Transverse colon (tissue), 4 donors: ENCODE results near the gene FBXO21. TPM values are rescaled to one million over a fixed set of nuclear protein-coding genes. Genes with fewer than 3 reads are reported as not detected.

Source experiments
- DNase-seq: peaks from one replicate; pipeline ENCODE4 v3.0.0-alpha.2; 2019
- H3K27ac ChIP-seq, 4 donors: fragments of 200-600 bp; sonication (generic); 2 replicates each; pipeline ENCODE4 v1.5.1; 2016 to 2018; ENCODE audit warnings: inconsistent platforms in 4 of 4
- H3K27me3 ChIP-seq: fragments of 200-600 bp; sonication (generic); 2 replicates; pipeline ENCODE4 v1.5.1; 2017; ENCODE audit warnings: inconsistent platforms
- H3K36me3 ChIP-seq, 4 donors: fragments of 200-600 bp; sonication (generic); 2 replicates each; pipeline ENCODE4 v1.5.1; 2017 to 2019; ENCODE audit warnings: inconsistent platforms in 4 of 4
- H3K4me1 ChIP-seq, 4 donors: fragments of 200-600 bp; sonication (generic); 2 replicates each; pipeline ENCODE4 v1.5.1; 2017 to 2020; ENCODE audit warnings: inconsistent platforms in 4 of 4
- H3K4me3 ChIP-seq, 4 donors: fragments of 200-600 bp; sonication (generic); 1 replicate in 1 of 4; 2 replicates in 3 of 4; pipeline versions ENCODE4 v1.5.1 to v1.6.1; 2017 to 2019; ENCODE audit warnings: inconsistent platforms in 4 of 4
- H3K9me3 ChIP-seq, 2 donors: fragments of 200-600 bp; sonication (generic); 2 replicates each; pipeline ENCODE4 v1.5.1; 2017 to 2019; ENCODE audit warnings: inconsistent platforms in 2 of 2
- CTCF ChIP-seq, 5 experiments: fragments of 200-600 bp in 3 of 5; fragments of 450-650 bp in 2 of 5; sonication (generic) in 3 of 5; IDR thresholded peaks; 1 replicate in 2 of 5; 2 replicates in 3 of 5; pipeline ENCODE4 v1.5.1; 2016 to 2017; ENCODE audit warnings: antibody characterized with exemption in 5 of 5, inconsistent platforms in 3 of 5, mild to moderate bottlenecking in 2 of 5, moderate library complexity in 1 of 5
- EP300 ChIP-seq: sonication (generic); formaldehyde crosslinking; IDR thresholded peaks from one replicate; pipeline ENCODE4 v1.6.1; 2017; ENCODE audit warnings: antibody characterized with exemption, low read depth
- POLR2A ChIP-seq: fragments of 450-650 bp; IDR thresholded peaks from one replicate; pipeline ENCODE4 v1.6.1; 2016; ENCODE audit warnings: antibody characterized with exemption, mild to moderate bottlenecking, moderate library complexity
- POLR2AphosphoS5 ChIP-seq, 3 donors: sonication (generic); formaldehyde crosslinking; IDR thresholded peaks; one replicate each; pipeline ENCODE4 v1.6.1; 2016; ENCODE audit warnings: antibody characterized with exemption in 3 of 3
- WGBS, 2 donors: methylation state at CpG; one replicate each; pipeline ENCODE4 v1.1.5; 2018; ENCODE audit warnings: low coverage in 1 of 2; 5-methylcytosine and 5-hydroxymethylcytosine counted together
- in situ Hi-C, 4 donors: fragments of 200-750 bp; cut with MboI; loops; one replicate each; pipeline versions ENCODE4 v1.15.0 to v1.15.1; 2017; ENCODE audit warnings: low sequenced_read_pairs in 3 of 4, low pct_ligation_motif_present in 1 of 4, low pct_unique_long_range_greater_than_20kb in 1 of 4
- intact Hi-C: fragments of 100-400 bp; cut with DNase I; formaldehyde crosslinking; loops from one replicate; pipeline ENCODE4 v1.15.1; 2023; ENCODE audit warnings: low total_unique reads
- total RNA-seq, 4 donors: library from RNA; depleted of rRNA; stranded (reverse); fragments of >200 nt; gene quantifications; one replicate each; pipeline ENCODE4 v1.1.0, GENCODE V29; 2016

The FBXO21 gene
- total RNA-seq, 4 donors from 2014 or later = 31.6 to 56.9 (median 36.8) TPM

- no peak for DNase-seq
- peaks cover 4 to 18% (median 15%) of the 10 kb centered on the region in 4 donors for H3K4me1 ChIP-seq
- TF ChIP-seq POLR2A = no peak
- TF ChIP-seq CTCF (IDR thresholded peaks at IDR 0.05) = peak in 1 of 5 experiments; percentile 3
- no peak for TF ChIP-seq POLR2AphosphoS5 (IDR thresholded peaks at IDR 0.05)
- no peak for TF ChIP-seq EP300
- no peaks in the 10 kb centered on the region for H3K9me3 ChIP-seq
- H3K27me3 ChIP-seq = peaks cover 71% of the 10 kb centered on the region
- 33 to 64% methylated on average over 4 to 5 of the region's 5 CpGs for WGBS, 2 donors
- intact Hi-C loops (no loop called here), in situ Hi-C loops (loop anchor here in 2 of 4 donors (25.0 kb wide), 1 partner anchor 388 kb away; no protein-coding TSS in a partner anchor)
- H3K36me3 ChIP-seq = no peaks in the 10 kb centered on the region
- no peak overlapping the region for H3K4me3 ChIP-seq
- H3K27ac ChIP-seq = no peak overlapping the region
Observed at GRCh38 chr12:117100251-117100650, 90.0 kb downstream of the FBXO21 start.

- Histone ChIP-seq H3K9me3 (no peaks in the 10 kb centered on the region), H3K4me1 (peaks cover 4 to 18% (median 15%) of the 10 kb centered on the region in 4 donors), H3K4me3 (peak overlapping the region; percentile 1 to 61 (median 42)), H3K27ac (peak overlapping the region in 2 of 4 donors; percentile 18 to 31), H3K36me3 (no peaks in the 10 kb centered on the region), H3K27me3 (peaks cover 74% of the 10 kb centered on the region)
- TF ChIP-seq CTCF (IDR thresholded peaks at IDR 0.05) (no peak), POLR2A (no peak), POLR2AphosphoS5 (IDR thresholded peaks at IDR 0.05) (no peak), EP300 (no peak)
- in situ Hi-C loops (no loop called here), intact Hi-C loops (no loop called here)
- 6% methylated on average over 19 of the region's 85 CpGs; no CpG with 5 or more reads in 1 of the 2 donors for WGBS, 2 donors
- peak; percentile 16 for DNase-seq
Observed at GRCh38 chr12:117098361-117099217, 91.7 kb downstream of the FBXO21 start.

- in situ Hi-C loops = no loop called here
- WGBS, 2 donors = 40% methylated on average over 3 of the region's 3 CpGs; no CpG with 5 or more reads in 1 of the 2 donors
- Histone ChIP-seq H3K4me3 (peak overlapping the region in 3 of 4 donors; percentile 33 to 61 (median 50)), H3K27me3 (peaks cover 74% of the 10 kb centered on the region), H3K27ac (no peak overlapping the region), H3K36me3 (no peaks in the 10 kb centered on the region), H3K9me3 (no peaks in the 10 kb centered on the region), H3K4me1 (peaks cover 4 to 18% (median 15%) of the 10 kb centered on the region in 4 donors)
- intact Hi-C loops = no loop called here
- no peak for TF ChIP-seq CTCF (IDR thresholded peaks at IDR 0.05)
- no peak for TF ChIP-seq POLR2A
- no peak for DNase-seq
Observed at GRCh38 chr12:117098024-117098360, 92.3 kb downstream of the FBXO21 start.

GRCh38 chr12:117097159-117097558, 93.1 kb downstream of the FBXO21 start:
- no peak for TF ChIP-seq CTCF (IDR thresholded peaks at IDR 0.05)
- no peak for TF ChIP-seq POLR2A
- no peak for TF ChIP-seq EP300
- TF ChIP-seq POLR2AphosphoS5 (IDR thresholded peaks at IDR 0.05) = no peak
- Histone ChIP-seq H3K27ac (no peak overlapping the region), H3K4me3 (no peak overlapping the region), H3K4me1 (peaks cover 4 to 18% (median 15%) of the 10 kb centered on the region in 4 donors), H3K9me3 (no peaks in the 10 kb centered on the region), H3K27me3 (peaks cover 67% of the 10 kb centered on the region), H3K36me3 (no peaks in the 10 kb centered on the region)
- in situ Hi-C loops = no loop called here
- DNase-seq = no peak
- WGBS, 2 donors = 39 to 40% methylated on average over 1 to 8 of the region's 8 CpGs
- intact Hi-C loops = no loop called here
